HG02852 (cell line): Measurements from ENCODE around the gene AMPH.
"Not testable (repeated sequence)": the region's sequence is repeated elsewhere in the genome, so short reads cannot be mapped to it uniquely, and the experiment has no call there.

Experiments
- ATAC-seq: cut with Tn5 transposase; IDR thresholded peaks from one replicate; pipeline ENCODE4 v1.9.1; 2021; ENCODE audit warnings: mild to moderate bottlenecking, moderate library complexity; ENCODE audit not compliant: unreplicated experiment

Gene AMPH

DNA sequence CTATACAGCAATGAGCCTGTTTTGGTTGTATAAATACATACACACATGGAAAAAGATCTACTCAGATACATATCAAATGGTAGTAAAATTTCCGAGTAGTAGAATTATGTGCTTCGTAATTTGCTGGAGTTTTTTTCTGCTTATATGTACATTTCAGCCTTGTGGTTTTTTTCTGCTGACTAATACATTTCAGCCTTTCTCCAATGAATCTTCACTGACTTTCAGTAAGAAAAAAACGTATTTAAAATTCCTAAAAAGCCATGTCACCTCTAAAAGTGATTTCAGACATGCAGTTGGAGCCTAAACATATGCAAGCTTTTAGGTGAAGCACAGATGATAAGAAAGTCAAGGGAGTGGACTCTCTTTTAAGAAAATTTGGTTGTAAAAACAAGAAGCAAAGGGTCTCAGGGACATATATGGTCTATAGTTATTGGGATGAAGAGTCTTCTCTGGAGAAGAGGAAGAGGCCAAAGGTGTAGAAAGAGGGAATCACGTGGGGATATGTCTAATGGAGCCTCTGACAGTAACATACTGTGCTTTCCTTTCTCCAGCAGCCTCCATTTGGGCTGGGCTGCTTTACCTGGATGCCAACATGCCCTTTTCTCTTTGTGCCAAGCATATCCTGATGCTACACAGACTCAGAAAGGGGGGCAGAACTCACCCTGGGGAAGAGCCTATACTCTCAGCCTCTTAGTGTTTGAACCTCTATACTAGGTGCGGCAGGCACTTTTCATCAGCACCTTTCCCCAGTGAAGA, 2.4 kb downstream of the AMPH start:
- no peak for ATAC-seq

DNA sequence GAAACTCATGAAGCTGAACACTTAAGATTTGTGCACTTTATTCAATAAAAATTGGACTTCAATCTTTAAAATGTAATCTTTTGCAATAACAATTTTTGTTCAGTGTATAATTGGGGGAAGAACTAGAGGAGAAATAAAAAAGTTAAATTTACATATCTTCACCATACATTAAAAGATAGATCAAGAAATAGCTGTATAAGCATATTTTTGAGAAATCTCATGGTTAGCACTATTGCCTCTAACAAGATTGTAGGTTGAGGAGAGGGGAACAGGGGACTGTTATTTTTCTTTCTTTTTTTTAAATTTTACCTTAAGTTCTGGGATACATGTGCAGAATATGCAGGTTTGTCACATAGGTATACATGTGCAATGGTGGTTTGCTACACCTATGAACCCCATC, 5.3 kb downstream of the AMPH start:
- no peak for ATAC-seq

DNA sequence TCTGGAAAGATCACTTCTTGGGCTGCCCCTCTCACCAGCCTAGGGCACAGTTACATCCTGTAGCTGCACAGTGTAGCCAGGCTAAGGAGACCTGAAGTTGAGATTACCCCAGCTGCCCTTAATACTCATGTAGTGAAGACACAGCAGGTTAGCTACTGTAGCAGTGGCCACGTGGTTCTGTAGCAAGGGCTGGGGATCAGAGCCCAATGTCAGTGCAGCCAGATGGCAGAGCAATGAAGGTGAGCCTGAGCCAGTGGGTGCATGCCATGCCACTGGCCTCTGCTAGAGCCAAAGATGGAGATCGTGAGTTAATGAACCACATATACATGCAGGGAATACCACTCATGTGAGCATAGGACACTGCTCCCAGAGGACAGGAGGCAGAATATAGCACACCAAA, 15.5 kb downstream of the AMPH start:
- ATAC-seq: no peak

DNA sequence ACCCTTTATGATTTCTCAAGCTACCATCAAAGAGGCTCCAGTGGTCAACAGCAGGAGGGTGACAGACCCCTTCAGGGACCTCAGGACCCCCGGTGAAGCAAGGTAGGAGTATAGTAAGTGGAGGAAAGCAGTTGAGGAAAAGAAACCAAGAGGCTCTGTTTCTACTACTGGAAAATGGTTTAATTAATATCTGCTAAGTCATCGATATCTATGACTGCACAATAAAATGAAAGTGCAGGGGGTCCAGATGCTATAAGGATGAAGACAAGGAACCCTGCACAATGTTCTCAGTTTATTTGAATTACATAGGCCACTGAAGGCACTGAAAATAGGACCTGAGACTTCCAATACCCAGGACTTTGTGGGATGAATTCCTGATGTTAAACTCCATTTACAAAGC, 23.7 kb downstream of the AMPH start:
- no peak for ATAC-seq

DNA sequence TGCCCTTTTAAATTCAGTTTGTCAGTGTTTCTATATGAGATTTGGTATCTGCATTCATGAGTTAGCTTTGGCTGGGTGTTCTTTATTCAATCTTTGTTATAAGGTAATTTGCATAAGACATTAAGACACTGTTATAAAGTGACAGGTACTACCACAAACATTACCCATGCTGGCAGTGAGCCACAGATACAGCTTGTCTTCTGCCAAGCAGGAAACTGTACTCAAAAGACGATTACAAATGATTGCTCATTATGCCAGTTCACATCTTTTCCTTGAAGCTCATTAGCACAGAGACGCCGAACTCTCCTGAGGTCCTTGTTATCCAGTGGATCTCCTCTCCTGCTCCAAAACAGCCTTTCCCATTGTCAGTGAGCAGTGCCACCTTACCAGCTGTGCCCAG, 30.4 kb downstream of the AMPH start:
- no peak for ATAC-seq

DNA sequence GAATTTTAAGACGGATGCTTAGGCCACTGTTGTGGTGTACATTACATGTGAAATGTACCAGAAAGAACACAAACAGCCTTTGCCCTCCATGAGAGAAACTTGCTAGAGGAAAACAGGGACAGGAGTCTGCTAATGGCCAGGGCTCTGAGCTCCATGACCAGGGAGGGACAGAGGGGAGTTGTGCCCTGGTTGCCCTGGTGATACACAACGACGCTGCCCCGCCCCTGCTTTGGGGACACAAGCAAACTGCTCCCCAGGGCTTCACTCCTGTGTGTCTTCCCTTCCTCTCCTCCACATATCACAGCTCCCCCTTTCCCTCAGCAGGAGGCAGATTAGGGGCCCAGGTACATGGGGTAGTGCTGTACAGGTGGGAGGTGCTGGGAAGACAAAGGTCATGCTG, 36.2 kb downstream of the AMPH start:
- ATAC-seq: no peak

DNA sequence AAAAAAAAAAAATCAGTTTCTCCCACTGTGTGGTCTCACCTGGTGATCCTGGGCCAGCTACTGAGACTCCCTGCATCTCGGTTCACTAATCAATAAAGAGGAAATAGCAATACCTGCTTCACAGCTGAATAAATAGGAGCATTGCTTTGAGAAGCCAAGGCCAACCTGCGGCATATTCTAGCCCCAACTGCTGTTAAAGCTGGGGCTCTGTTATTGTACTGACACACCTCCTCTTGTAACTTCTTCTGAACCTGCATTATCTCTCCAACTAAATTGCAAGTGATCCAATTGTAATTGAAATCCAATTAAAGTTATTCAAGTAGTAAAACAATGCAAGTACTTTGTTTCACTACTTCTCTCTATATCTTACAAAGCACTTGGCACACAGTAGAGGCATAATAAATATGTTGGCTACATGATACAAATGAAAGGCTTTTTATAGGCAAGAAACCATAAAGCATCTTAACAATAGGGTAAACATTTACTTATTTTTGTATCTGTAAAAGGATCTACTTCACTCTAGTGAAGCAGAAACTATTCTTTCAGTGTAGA, 38.4 kb downstream of the AMPH start:
- ATAC-seq: no peak

DNA sequence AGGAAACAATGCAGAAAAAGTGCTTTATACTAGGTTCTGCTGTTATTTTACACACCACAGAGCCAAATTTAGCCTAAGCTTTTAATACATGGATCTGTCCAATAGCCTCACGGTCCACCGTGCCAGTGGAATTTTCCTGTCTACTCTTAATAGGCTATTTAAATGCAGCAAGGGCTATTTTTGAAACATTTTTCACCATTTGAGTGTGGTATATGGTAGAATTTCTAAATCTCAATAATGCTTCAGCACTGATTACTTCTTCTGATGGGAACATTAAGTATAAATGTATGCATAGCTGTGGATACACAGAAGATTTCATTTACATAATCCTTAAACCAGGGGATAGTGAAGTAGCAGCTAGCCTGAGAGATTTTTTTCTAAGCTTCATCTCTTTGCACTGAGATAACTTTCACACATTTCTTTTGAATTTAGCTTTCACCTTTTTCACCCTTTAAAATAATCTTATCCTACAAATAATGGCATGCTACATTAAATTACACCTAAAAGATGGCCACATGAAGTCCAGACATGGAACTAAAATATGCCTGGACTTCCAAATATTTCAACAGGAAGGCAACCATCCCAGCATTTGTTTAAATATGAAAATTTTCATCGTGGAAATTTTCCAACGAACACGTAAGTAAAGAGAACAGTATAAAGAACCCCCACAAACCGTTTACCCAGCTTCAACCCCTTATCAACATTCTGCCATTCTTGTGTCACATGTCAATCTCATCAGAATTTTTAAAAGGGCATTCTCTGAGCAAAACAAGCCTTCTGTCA, 45.4 kb downstream of the AMPH start:
- no peak for ATAC-seq

DNA sequence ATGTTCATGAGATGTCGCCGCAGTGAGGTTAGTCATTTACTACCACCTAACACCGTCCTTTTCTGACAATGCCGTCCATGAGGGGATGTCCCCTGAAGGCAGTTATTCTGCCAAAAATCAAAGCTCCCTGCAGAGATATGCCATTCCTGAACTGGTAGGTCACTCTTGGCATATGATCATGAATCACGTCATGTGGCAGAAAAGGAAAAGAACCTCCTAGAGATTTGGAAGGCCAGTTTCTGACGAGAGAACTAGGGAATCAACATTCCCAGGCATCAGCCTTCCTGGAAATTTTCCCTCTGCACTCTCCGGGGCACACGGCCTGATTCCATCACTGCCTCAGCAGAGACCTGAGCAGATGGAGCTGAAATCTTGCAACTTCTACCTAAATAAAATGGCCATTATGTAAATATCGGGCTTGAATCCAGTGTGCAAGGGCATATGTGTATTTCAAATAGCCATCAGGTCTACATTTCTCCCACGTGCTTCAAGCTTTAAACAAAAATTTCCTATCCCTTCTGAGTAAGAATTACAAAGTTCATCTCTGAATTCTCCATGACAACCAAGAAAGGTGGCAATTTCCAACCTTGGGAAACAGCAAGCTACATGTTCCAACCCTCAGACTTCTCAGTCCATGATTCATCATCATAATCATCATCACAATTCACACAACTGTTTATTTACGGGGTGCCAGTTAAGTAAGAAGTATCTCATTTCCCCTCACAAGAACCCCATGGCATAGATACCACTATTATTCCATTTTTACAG, 46.5 kb downstream of the AMPH start:
- no peak for ATAC-seq

DNA sequence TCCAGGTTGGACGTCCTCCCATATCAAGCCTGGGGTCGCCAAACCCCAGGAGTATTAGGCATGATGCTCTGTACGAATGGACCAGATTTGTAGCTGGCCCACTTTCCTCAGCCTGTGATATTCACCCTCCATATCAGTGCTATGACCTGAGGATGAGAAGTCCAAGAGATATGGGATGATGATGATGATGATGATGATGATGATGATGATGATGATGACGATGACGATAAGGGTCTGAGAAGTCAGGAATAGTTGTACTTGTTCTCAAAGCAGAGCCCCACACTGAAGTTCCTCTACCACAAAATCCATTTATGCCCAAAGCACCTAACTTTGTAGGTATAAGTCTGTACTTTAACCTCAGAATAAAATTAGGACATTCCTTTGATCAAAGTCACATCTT, 50.7 kb downstream of the AMPH start:
- ATAC-seq: no peak

DNA sequence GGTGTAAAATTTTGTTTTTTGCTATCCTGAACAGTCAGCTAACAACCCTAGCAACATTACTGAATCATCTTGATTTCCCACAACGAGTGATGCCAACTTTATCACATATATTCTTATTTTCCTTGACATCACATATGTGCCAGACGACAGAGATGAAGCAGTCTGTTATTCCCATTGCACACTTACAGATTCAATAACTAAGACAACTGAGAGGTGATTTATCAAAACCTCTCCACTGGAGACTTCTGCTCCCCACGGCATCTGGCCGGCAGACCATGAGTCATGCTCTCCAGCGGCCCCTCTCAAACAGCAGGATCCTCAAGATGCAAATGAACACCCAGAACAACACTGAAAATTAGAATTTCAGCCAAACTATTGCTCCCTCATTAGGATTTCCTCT, 57.1 kb downstream of the AMPH start:
- no peak for ATAC-seq

DNA sequence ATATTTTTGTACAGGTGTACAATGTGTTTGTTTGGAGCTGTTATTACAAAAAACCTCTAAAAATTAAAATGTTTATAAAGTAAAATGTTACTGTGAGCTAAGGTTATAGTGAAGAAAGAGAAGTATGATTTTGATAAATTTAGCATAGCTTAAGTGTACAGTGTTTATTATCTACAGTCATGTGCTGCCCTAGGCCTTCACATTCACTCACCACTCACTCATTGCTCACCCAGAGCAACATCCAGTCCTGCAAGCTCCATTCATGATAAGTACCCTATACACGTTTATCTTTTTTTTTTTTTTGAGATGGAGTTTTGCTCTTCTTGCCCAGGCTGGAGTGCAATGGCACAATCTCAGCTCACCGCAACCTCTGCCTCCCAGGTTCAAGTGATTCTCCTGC, 59.6 kb downstream of the AMPH start:
- ATAC-seq: not testable (repeated sequence)

DNA sequence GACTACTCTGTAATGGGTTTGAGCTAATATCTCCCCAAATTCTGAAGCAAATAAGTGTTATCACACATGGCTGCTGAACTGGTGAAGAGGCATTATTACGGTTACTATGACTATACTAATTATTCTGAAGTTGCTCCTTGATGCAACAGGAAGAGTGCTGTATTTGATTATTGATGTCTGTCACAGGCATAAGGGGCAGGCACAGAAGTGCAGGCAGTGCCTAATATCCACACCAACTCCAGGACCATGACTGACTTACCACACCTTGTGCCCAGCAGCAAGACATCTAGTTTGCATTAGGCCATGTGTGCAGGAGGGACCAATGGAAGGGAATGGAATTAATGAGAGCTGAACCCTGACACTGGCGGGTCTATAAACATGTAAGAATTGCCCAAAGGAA, 62.7 kb downstream of the AMPH start:
- no peak for ATAC-seq

DNA sequence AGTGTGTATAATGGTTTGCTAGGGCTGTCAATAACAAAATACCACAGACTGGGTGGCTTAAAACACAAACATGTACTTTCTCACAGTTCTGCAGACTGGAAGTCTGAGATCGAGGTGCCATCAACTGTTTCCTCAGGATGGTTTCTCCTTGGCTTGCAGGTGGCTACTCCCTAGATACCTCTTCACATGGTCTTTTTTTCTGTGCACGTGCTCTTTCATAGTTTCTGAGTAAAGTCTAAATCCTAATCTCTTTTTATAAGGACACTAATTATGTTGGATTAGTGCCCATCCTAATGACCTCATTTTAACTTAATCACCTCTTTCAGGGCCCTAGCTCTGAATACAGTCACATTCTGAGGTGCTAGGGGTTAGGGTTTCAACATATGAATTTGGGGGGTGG, 65.9 kb downstream of the AMPH start:
- no peak for ATAC-seq

DNA sequence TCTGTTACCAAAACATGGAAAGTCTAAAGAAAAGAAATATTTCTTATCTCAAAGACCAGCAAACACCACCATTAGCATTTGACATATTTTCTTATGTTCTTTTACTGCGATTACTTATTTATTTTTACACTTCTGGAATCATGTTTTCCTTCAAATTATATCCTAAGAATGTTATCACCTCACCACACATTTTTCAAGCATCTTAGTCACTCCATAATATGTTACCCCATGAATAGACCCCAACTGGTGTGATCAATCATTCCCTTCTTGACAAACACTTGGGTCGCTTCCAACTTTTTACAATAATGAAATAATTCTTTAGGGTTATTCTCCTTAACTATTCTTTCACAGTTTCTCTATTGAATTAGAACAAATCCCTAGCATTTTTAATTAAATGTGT, 67.4 kb downstream of the AMPH start:
- no peak for ATAC-seq

DNA sequence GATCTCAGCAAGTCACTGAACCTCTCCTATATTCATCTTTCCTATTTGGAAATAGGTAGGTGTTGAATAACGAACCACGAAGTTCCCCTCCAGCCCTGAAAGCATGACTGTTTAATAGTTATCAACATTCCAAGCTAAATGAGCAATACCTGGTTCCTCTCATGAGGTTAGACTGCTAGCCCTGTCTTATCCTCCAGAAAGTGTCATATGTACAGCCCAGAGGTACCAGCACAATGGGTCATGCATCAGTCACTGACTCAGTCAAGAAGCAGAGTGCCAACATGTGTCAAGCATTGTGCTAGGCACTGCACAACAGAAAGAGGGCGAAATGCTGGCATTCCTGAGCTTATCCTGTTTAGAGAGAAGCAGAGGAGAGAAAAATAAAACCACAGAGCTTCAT, 70.0 kb downstream of the AMPH start:
- ATAC-seq: no peak

DNA sequence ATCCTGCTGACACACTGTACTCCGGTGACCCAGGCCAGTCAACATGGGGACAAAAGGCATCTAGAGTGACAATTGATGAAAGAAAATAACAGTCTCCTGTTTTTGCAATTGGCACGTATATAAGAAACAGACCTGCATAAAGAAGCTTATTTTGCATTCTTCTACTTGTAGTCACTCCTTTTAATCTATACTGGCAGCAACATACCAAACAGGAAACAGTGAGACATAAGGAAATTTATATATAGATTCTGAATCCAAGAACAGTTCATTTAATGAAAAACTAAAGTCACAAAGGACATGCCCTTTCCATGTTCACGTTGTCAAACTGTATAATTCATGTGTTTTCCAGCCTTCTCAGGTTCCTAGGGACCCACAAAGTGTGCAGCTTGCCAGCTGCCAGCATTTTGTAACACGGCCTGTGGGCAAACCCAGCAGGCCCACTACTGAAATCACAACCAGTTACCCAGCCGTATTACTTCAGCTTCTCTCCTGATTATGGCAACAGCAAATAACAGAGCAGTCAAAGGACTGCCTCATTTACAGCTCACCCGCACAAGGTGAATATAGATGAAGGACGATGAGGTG, 72.3 kb downstream of the AMPH start:
- ATAC-seq: no peak

DNA sequence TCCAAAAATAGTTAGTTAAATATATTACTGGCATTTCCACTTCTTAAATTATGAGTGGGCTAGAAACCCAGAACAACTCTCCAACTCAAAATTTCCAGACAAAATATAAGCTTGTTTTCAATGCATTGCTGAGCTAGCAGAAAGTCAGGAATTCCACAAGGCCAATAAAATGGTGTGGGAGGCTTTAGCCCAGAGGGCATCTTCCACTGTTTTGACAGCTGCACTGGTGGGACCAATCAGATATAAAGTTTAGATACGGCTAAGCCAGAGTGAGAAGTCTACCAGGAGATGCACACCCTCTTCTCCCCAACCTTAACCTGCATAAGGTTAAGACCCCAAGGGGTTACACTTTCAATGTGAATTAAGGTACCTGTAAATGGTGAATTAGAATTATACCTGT, 76.6 kb downstream of the AMPH start:
- ATAC-seq: no peak

DNA sequence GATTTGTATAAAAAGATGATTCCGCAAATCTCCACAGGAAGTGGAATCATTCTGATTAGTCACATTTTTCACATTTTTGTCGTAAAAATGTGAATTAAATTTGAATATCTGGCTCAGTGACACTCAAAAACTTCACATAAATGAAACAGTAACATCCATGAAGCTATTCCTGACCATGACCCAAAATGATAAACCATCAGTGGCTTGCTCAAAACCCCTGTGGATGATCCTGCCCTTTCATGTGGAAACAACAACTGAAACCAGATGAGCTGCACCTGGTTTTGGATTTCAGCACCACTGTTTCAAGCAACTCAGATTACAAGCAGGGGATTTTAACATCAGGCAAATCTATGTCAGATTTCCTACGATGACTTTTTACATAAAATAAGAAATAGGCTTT, 80.3 kb downstream of the AMPH start:
- ATAC-seq: no peak

DNA sequence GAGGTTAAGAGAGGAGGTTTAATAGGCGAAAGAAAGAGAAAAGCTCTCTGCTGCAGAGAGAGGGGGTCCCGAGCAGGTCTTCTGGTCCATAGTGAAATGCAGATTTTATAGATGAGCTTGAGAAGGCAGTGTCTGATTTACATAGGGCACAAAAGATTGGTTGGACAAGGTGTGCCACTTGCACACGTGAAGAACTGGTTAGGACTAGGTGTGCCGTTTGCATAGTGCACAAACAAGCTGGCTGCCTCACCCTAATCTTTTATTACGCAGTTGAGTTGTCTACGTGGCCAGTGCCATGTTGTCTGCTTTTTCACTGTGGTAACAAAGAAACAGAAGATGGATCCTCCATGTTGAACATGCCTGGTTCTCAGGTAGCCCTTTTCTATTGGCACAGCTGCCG, 82.6 kb downstream of the AMPH start:
- ATAC-seq: no peak

DNA sequence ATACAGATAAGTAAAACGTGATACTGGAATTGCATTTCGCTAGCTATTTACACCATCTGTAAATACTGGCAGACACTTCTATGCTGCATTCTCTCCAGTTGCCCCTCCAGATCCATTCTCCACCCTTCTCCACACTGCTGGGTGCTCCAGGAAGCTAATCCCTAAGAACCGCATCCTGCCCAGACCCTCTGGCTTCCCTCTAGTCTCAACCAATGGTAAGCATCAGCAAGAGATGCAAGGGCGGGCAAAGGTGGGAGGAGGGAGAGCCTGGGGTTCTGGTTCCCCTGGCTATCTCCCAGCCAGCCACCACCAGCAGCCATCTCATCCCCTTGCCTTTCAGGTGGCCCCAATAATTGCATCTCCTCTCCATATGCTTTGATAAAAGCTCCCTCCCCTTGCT, 84.4 kb downstream of the AMPH start:
- no peak for ATAC-seq
